Mammary epithelial cell (primary cell): Measurements from ENCODE around the gene MTHFR.

Source experiments
- EZH2 ChIP-seq: IDR thresholded peaks from 2 replicates; pipeline ENCODE4 v1.6.1; 2012; ENCODE audit warnings: low read length, inconsistent platforms, borderline replicate concordance
- TF ChIP-seq, protein P1 (sequence below), 2 donors: IDR thresholded peaks in 1 of 2; conservative IDR thresholded peaks in 1 of 2; 2 replicates each; pipeline ENCODE4 v1.5.1; 2011 to 2012; ENCODE audit warnings: inconsistent platforms in 2 of 2, low read length in 2 of 2, mild to moderate bottlenecking in 2 of 2, control low read depth in 1 of 2, low read depth in 1 of 2; ENCODE audit not compliant: insufficient read depth in 1 of 2; ENCODE audit errors: extremely low read depth in 1 of 2

DNA sequence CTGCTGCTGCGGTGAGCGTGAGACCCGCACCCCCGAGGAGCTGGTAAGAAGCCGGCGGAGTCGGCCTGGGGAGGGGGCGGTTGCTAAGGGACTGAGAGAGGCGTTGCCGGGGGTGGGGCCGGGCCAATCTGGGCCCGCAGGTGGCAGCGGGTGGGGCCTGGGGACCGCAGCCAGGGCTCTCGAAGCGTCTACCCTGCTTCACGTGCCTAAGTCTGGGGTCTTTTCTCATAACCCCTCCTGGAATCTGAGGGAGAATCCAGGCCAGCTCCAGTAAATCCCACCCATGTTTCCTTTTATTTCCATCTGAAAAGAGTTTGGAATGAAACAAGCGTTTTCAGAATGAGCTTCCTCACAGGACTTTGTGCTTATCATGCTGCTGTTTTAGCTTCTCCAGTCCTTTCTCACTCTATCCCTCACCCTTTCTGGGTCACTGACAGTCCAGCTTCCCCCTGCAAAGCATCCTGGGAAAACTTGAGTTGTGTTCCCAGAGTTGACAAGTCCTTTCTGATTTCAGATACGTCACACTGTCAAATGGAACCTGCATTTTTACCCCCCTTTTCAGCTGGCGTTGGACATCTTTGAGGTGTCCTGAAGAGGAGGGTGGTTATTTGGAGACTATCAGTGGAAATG lies 658 bp upstream of the MTHFR start:
- TF ChIP-seq, protein P1, sequence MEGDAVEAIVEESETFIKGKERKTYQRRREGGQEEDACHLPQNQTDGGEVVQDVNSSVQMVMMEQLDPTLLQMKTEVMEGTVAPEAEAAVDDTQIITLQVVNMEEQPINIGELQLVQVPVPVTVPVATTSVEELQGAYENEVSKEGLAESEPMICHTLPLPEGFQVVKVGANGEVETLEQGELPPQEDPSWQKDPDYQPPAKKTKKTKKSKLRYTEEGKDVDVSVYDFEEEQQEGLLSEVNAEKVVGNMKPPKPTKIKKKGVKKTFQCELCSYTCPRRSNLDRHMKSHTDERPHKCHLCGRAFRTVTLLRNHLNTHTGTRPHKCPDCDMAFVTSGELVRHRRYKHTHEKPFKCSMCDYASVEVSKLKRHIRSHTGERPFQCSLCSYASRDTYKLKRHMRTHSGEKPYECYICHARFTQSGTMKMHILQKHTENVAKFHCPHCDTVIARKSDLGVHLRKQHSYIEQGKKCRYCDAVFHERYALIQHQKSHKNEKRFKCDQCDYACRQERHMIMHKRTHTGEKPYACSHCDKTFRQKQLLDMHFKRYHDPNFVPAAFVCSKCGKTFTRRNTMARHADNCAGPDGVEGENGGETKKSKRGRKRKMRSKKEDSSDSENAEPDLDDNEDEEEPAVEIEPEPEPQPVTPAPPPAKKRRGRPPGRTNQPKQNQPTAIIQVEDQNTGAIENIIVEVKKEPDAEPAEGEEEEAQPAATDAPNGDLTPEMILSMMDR (conservative IDR thresholded peaks at IDR 0.05 in 1 of 2, IDR thresholded peaks at IDR 0.05 in 1 of 2; ENCODE audit: extremely low read depth in 1 of 2, insufficient read depth in 1 of 2, low read depth in 1 of 2, low read length in 2 of 2) = no peak
- no peak for TF ChIP-seq EZH2
